DMS53 treated with DMSO at 0.1 percent for 48 hours (cell line): ENCODE measurements around the gene VAT1.
A peak's percentile ranks its signal among the peaks of the same experiment; 100 is the strongest.
"Not testable (repeated sequence)": the region's sequence is repeated elsewhere in the genome, so short reads cannot be mapped to it uniquely, and the experiment has no call there.

Experiments used
- DNase-seq: peaks from one replicate; lab custom pipeline; 2025; ENCODE audit not compliant: unreplicated experiment; lab: John Stamatoyannopoulos, UW

VAT1 gene

GRCh38 chr17:43010667-43011308 is 11.4 kb downstream of the VAT1 start:
- no peak for DNase-seq

DNA sequence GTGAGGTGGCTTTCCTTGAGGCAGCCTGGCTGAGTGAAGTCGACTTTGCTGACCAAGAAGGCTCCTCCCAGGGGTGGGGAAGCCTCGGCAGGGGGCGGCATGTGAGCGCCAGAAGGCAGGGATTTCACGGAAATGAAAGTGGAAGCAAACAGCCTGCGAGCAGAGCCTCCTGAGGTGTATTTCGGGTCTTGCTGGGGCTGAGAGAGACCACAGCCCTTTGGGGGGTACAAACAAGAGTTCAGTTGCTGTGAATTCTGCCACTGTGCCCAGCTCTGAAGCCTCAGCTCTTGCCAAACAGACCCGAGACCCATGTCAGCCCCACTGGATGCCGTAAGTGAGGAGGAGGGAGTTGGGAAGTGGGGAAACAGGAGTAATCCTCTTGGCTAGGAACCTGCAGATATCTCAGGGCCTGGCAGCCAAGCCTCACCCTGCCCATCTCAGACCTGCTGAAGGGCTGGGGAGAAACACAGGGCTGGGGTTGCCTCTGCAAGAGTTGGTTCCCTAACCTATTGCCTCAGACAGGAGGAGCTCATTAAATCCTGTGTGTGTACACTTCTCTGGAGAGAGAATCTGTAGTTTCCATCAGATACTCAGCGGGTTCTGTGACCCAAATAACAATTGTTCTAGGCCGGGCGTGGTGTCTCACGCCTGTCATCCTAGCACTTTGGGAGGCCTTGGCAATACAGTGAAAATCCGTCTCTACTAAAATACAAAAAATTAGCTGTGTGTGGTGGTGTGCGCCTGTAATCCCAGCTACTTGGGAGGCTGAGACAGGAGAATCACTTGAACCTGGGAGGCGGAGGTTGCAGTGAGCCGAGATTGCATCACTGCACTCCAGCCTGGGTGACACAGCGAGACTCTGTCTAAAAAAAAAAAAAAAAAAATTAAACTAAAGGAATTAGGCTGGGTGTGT is 15.3 kb downstream of the VAT1 start, which contains the start of gene IFI35:
Gene IFI35 (plus strand): TSS at position 146 of the 913 bp plus-strand sequence. CDS start 164 bp downstream, at position 310.
- DNase-seq: peak; percentile 80

GRCh38 chr17:43003542-43004172 is 18.5 kb downstream of the VAT1 start:
- no peak for DNase-seq

DNA sequence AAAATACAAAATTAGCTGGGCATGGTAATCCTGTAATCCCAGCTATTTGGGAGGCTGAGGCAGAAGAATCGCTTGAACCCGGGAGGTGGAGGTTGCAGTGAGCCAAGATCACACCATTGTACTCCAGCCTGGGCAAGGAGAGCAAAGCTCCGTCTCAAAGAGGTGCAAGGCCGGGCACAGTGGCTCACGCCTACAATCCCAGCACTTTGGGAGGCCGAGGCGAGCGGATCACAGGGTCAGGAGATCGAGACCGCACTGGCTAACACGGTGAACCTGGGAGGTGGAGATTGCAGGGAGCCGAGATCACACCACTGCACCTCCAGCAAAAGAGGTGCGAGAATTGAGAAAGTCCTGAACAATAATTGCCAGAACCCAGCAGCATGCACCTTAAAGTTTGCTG is 21.3 kb downstream of the VAT1 start:
- not testable (repeated sequence) for DNase-seq

DNA sequence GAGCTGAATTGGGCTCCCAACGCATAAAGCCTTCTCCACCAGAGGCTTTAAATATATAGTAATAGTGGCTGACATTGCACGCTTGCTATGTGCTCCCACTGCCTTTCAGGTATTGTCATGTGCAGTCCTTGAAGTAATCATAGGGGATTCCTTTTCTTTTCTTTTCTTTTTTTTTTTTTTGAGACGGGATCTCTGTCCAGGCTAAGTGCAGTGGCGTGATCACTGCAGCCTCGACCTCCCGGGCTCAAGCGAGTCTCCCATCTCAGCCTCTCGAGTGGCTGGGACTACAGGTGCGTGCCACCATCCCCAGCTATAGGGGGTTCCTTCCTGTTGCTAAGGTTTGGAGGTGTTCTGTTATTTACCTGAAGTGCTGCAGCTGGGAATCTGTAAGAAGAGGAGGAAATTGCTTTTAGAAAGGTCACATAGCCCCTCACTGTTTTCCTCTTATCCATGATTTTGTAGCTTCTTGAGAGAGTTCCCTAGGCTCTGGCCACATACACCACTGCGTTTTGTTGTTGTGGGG is 23.1 kb downstream of the VAT1 start:
- no peak for DNase-seq

DNA sequence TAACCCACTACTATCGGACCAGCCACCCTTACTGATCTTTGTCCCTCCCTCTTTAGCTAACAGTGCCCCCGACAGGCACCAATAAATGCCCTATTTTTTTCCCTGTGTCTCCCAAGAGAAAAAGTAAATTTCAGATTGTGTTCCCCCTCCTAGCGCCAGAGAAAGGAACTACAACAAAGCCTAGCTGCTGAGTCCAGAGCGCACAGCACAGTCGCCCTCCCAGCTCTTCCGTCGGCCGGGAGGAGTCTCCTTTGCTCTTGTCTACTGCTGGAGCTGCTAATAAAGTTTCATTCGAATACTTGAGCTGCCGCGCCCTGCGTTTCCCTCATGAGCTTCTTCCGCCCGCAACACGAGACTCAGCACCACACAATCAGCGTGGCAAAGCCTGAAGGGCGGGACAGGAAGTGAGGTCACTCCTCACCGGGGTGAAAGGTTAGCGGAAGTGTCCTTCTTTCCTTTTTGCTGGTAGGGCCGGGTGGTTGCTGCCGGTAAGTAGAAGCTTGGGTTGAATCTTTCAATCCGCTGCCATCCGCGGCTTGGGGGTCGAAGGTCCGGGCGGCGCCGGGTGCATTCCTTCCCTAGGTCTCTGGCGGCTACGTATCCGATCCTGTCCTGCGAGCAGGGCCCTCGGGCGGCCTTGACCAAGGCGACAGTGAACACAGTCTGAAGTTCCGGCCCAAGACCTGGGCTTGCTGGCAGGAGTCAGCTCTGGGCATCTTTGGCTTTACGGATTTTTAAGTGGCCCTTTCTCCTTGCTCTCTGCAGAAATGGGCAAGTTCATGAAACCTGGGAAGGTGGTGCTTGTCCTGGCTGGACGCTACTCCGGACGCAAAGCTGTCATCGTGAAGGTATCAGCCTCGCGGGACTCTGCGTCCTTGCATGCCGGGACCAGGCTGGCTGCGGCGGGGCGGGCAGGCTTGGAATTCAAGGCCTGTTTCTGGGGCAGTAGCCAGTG is 23.9 kb downstream of the VAT1 start, which contains the start of gene RPL27:
Gene RPL27 (plus strand): TSS at position 436 of the 955 bp plus-strand sequence. CDS start 332 bp downstream, at position 768.
- peak; percentile 99 for DNase-seq

GRCh38 chr17:42997390-42997983 is 24.7 kb downstream of the VAT1 start:
- DNase-seq: no peak

GRCh38 chr17:42993913-42994312 is 28.3 kb downstream of the VAT1 start:
- not testable (repeated sequence) for DNase-seq

DNA sequence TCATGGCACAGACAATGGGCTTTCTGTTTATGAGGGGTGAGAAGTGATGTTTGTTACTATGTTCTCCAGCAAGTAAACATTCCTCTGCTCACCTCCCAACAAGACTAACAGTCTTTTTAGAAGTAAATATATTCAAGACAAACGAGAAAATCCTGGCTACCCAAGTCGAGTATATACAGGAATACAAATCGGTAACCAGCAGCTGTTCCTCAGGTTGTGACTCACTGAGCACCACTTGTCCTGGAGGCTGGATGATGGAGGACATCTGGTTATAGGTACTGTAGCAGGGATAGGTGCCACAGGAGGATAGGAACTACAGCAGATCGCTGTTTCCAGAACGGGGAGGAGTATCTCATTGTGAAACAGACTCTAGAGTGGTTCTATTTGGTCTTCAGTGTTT is 29.3 kb downstream of the VAT1 start:
- DNase-seq: no peak

- DNase-seq: no peak
These were observed 30.7 kb downstream of the VAT1 start for GRCh38 chr17:42991471-42991870.

DNA sequence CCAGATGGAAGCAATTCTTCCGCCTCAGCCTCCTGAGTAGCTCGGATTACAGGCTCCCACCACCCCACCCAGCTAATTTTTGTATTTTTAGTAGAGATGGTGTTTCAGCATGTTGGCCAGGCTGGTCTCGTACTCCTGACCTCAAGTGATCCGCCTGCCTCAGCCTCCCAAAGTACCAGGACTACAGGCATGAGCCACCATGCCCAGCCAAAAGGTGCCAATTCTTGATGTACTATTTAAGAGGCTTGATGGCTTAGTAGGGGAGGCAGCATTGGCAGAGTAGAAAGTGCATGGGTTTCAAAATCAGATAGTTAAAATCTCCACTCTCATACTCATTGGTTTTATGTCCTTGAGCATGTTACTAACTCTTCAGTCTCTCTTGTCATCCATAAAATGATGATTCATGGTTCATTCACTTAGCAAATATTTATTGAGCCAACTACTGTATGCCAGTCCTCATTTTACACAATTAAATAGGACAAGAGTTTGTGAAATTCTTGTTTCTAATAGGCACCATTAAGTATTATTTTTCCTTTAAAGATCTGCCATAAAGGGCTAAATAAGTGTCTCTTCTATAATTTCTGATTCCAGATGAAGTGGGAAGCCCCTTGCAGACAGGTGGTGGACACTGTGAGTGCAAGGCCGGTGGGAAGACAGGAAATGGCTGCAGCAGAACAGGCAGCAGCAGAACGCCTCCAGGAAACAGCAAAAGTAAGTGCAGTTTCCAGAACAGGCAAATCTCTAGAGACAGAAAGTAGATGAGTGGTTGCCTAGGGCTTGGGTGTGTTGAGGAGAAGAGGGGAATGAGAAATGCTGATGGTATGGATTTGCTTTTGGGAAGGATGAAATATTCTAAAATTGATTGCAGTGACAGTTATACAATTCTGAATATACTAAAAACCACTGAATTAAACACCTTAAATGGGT is 32.2 kb downstream of the VAT1 start:
- peak; percentile 65 for DNase-seq

DNA sequence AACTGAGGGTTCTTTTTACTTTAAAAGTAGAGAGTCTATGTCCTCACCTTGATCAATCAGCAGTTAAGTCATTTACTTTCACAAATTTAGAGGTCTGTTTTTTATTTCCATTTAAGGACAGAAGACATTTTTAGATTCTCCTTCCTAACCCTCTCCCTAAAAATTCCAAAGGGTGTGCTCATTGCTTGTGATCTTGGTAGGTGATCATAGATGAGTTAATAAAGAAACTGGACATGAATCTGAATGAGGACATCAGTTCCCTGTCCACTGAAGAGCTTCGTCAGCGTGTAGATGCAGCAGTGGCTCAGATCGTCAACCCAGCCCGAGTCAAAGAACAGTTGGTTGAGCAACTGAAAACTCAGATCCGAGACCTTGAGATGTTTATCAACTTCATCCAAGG is 33.0 kb downstream of the VAT1 start:
- no peak for DNase-seq

DNA sequence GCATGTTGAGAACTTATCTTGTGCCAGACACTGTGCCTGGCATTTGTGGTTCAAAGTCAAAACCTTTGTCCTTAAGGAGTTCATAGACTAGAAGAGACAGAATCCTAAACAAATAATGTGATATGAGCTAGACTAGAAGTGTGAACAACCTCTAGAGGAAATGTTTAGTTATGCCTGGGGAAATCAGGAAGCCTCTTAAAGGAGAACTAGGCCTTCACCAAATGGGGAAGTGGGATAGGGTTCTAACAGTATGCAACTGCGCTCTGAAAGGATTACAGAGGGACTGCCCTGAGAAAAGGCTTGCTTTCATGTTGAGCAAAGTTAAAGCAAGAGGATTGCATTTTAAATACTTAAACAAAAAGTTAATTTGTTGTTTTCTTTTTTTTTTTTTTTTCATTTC is 37.0 kb downstream of the VAT1 start:
- DNase-seq: no peak

DNA sequence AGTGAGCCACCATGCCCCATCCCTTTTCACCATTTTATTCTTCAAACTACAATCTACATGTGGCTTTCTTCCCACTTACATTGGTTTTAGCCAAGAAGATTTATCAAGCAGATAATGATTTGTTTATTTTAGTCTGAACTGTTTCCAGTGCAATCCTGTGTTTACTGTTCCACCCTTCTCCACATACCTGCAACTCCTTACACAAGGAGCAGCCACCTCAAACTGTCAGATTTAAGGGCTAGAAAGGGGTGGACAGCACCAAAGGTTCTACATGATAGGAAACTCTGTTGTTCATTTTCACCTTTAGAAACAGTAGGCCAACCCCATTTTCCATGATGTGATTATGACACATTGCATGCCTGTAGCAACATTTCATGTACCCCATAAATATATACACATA is 39.9 kb downstream of the VAT1 start:
- DNase-seq: no peak

- peak; percentile 63 for DNase-seq
These were observed 41.3 kb downstream of the VAT1 start for GRCh38 chr17:42980766-42981397.

GRCh38 chr17:42980274-42980765 is 41.9 kb downstream of the VAT1 start, which contains the start of gene RUNDC1:
Gene RUNDC1 (plus strand): TSS chr17:42980565. CDS start chr17:42980577, 12 bp downstream.
- peak; percentile 85 for DNase-seq

DNA sequence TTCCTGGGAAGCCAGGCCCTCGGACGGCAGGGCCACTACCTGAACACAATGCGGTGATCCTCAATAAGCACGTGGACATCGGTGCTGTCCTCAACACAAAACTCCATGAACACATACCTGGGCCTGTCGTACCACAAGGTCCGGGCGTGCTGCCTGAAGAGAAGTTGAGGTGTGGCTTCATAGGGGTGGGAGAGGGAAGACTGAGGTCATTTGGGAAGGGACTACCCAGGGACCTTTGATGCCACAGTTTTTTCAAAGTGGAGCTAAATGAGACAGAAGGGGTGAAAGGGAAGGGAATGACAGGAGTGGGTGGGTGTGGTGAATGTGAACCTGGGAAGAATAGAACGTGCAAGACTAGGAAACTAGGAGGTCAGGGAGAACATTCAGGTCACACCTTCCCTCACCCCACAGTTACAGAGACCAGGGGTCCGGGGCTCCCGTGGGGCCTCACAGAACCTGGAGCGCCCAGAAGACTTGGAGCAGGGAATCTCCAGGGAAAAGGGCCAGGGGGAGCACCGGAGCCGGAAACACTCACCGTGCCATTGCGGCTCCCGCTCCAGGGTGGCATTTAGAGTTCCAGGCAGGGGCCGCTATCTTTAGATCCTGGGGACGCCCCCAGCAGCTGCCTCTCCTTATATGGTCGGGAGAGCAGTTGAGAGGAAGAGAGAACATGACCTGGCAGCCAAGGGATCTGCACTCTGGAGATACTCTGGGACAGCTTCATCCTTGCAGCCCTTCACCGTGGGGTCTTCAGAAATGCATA is 42.5 kb downstream of the VAT1 start, which contains the start of gene PTGES3L:
Gene PTGES3L (minus strand): TSS at position 570 of the 763 bp plus-strand sequence. CDS start 27 bp downstream, at position 543.
- DNase-seq: peak; percentile 86
